ENCODE results near the gene MSRB3. TPM values are rescaled to one million over a fixed set of nuclear protein-coding genes. Genes with fewer than 3 reads are reported as not detected.
"Not testable (repeated sequence)": the region's sequence is repeated elsewhere in the genome, so short reads cannot be mapped to it uniquely, and the experiment has no call there.

MSRB3 gene
- polyA plus RNA-seq, 1 of the 3 experiments (the other 2 are of a cell fraction), result 24.3 TPM

DNA sequence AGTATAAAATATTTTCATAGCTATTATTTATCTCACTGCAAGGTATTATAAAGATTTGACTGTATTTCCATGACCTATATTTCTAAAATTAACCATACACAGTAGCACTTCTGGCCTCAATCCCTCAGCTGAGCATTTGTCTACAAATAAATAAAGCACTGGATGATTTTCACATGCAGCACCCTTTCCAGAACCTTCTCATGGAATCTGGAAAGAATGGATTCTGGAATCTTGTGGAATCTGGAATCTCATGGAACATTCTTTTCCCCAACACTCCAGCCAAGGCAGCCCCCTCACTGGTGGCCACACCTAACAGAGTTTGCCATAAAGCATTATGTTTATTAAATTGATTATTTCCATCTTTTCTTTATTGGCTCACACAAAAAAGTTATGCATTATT is 199.2 kb downstream of the MSRB3 start:
- Histone ChIP-seq H2AFZ (ENCODE audit: low read depth) (no peak overlapping the region), H3K79me2 (ENCODE audit: insufficient read depth) (no peaks in the 10 kb centered on the region), H3K36me3 (replicated peaks in 1 of 2; ENCODE audit: control insufficient read depth in 1 of 2, insufficient read depth in 2 of 2, low read length in 1 of 2) (peaks cover 0 to 2% of the 10 kb centered on the region in 2 experiments), H3K9me2 (no peaks in the 10 kb centered on the region), H3F3A (replicated peaks; ENCODE audit: insufficient read depth) (peaks cover 6% of the 10 kb centered on the region), H3K27ac (ENCODE audit: low read depth in 2 of 2, low read length in 1 of 2) (no peak overlapping the region), H3K9me3 (no peaks in the 10 kb centered on the region), H3K9ac (no peak overlapping the region), H3K4me2 (no peak overlapping the region), H4K20me1 (ENCODE audit: insufficient read depth) (no peaks in the 10 kb centered on the region), H3K4me1 (ENCODE audit: control insufficient read depth in 1 of 2, insufficient read depth in 2 of 2, low read depth in 1 of 2, low read length in 1 of 2) (peaks cover 0 to 8% of the 10 kb centered on the region in 2 experiments; a peak in 1 of 4 replicates), H3K4me3 (ENCODE audit: low read depth in 2 of 2, low read length in 1 of 2) (no peak overlapping the region), H3K27me3 (ENCODE audit: insufficient read depth) (no peaks in the 10 kb centered on the region)
- POLR2A ChIA-PET, result no interaction called here
- TF ChIP-seq, protein P1, sequence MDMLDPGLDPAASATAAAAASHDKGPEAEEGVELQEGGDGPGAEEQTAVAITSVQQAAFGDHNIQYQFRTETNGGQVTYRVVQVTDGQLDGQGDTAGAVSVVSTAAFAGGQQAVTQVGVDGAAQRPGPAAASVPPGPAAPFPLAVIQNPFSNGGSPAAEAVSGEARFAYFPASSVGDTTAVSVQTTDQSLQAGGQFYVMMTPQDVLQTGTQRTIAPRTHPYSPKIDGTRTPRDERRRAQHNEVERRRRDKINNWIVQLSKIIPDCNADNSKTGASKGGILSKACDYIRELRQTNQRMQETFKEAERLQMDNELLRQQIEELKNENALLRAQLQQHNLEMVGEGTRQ (IDR thresholded peaks at IDR 0.05; ENCODE audit: borderline replicate concordance, low read depth, low read length), result no peak
- TF ChIP-seq CHD2 (IDR thresholded peaks at IDR 0.05; ENCODE audit: low read length, partially characterized antibody) (no peak), EP300 (IDR thresholded peaks at IDR 0.05; ENCODE audit: borderline replicate concordance in 1 of 2, low read depth in 1 of 2, low read length in 1 of 2) (no peak), RFX5 (IDR thresholded peaks at IDR 0.05; ENCODE audit: low read length) (no peak), YY1 (IDR thresholded peaks at IDR 0.05; ENCODE audit: low read depth) (no peak), SIN3A (IDR thresholded peaks at IDR 0.05; ENCODE audit: borderline replicate concordance, low read depth, low read length) (no peak), GABPA (IDR thresholded peaks at IDR 0.05; ENCODE audit: low read depth) (no peak), FOSL2 (IDR thresholded peaks at IDR 0.05; ENCODE audit: borderline replicate concordance, low read depth) (no peak), NRF1 (IDR thresholded peaks at IDR 0.05; ENCODE audit: low read depth, low read length) (no peak), JUND (IDR thresholded peaks at IDR 0.05) (no peak), ELF1 (IDR thresholded peaks at IDR 0.05) (no peak), TCF12 (IDR thresholded peaks at IDR 0.05) (no peak), MXI1 (IDR thresholded peaks at IDR 0.05; ENCODE audit: low read depth, low read length) (no peak), FOXM1 (IDR thresholded peaks at IDR 0.05; ENCODE audit: low read depth) (no peak), EZH2phosphoT487 (IDR thresholded peaks at IDR 0.05; ENCODE audit: borderline replicate concordance, low read depth) (no peak)
- TF ChIP-seq, protein P2, sequence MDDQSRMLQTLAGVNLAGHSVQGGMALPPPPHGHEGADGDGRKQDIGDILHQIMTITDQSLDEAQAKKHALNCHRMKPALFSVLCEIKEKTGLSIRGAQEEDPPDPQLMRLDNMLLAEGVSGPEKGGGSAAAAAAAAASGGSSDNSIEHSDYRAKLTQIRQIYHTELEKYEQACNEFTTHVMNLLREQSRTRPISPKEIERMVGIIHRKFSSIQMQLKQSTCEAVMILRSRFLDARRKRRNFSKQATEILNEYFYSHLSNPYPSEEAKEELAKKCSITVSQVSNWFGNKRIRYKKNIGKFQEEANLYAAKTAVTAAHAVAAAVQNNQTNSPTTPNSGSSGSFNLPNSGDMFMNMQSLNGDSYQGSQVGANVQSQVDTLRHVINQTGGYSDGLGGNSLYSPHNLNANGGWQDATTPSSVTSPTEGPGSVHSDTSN (IDR thresholded peaks at IDR 0.05), result no peak
- TF ChIP-seq, protein P3, sequence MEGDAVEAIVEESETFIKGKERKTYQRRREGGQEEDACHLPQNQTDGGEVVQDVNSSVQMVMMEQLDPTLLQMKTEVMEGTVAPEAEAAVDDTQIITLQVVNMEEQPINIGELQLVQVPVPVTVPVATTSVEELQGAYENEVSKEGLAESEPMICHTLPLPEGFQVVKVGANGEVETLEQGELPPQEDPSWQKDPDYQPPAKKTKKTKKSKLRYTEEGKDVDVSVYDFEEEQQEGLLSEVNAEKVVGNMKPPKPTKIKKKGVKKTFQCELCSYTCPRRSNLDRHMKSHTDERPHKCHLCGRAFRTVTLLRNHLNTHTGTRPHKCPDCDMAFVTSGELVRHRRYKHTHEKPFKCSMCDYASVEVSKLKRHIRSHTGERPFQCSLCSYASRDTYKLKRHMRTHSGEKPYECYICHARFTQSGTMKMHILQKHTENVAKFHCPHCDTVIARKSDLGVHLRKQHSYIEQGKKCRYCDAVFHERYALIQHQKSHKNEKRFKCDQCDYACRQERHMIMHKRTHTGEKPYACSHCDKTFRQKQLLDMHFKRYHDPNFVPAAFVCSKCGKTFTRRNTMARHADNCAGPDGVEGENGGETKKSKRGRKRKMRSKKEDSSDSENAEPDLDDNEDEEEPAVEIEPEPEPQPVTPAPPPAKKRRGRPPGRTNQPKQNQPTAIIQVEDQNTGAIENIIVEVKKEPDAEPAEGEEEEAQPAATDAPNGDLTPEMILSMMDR (IDR thresholded peaks at IDR 0.05), result no peak
- TF ChIP-seq, protein P4, sequence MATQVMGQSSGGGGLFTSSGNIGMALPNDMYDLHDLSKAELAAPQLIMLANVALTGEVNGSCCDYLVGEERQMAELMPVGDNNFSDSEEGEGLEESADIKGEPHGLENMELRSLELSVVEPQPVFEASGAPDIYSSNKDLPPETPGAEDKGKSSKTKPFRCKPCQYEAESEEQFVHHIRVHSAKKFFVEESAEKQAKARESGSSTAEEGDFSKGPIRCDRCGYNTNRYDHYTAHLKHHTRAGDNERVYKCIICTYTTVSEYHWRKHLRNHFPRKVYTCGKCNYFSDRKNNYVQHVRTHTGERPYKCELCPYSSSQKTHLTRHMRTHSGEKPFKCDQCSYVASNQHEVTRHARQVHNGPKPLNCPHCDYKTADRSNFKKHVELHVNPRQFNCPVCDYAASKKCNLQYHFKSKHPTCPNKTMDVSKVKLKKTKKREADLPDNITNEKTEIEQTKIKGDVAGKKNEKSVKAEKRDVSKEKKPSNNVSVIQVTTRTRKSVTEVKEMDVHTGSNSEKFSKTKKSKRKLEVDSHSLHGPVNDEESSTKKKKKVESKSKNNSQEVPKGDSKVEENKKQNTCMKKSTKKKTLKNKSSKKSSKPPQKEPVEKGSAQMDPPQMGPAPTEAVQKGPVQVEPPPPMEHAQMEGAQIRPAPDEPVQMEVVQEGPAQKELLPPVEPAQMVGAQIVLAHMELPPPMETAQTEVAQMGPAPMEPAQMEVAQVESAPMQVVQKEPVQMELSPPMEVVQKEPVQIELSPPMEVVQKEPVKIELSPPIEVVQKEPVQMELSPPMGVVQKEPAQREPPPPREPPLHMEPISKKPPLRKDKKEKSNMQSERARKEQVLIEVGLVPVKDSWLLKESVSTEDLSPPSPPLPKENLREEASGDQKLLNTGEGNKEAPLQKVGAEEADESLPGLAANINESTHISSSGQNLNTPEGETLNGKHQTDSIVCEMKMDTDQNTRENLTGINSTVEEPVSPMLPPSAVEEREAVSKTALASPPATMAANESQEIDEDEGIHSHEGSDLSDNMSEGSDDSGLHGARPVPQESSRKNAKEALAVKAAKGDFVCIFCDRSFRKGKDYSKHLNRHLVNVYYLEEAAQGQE (IDR thresholded peaks at IDR 0.05; ENCODE audit: low read depth, low read length), result no peak
- TF ChIP-seq, protein P5, sequence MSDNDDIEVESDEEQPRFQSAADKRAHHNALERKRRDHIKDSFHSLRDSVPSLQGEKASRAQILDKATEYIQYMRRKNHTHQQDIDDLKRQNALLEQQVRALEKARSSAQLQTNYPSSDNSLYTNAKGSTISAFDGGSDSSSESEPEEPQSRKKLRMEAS (IDR thresholded peaks at IDR 0.05; ENCODE audit: low read depth), result no peak
- DNase-seq, result no peak
- CTCF ChIA-PET, result interaction anchor here (0.6 kb wide), 1 partner anchor 660 kb away, joined by 3 read pairs; no protein-coding TSS in a partner anchor

DNA sequence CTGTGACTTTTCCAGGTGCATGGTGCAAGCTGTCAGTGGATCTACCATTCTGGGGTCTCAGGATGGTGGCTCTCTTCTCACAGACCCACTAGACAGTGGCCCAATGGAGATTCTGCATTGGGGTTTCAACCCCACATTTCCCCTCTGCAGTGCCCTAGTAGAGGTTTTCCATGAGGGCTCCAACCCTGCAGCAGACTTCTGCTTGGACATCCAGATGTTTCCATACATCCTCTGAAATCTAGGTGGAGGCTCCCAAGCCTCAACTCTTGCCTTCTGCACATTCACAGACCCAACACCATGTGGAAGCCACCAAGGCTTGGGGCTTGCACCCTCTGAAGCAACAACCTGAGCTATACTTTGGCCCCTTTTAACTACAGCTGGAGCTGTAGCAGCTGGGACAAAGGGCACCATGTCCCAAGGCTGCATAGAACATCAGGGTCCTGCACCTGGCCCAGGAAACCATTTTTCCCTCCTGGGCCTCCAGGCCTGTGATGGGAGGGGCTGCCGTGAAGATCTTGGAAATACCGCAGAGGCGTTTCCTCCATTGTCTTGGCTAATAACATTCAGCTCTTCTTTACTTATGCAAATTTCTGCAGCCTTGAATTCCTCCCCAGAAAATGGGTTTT is 205.5 kb downstream of the MSRB3 start:
- not testable (repeated sequence) for H3K27ac ChIP-seq (ENCODE audit: low read depth in 2 of 2, low read length in 1 of 2)

More for the DNA sequence above, 205.5 kb downstream of the MSRB3 start:
- H3K4me3 ChIP-seq (ENCODE audit: low read depth in 2 of 2, low read length in 1 of 2); H3K9ac ChIP-seq; H4K20me1 ChIP-seq (ENCODE audit: insufficient read depth); H3F3A ChIP-seq (replicated peaks; ENCODE audit: insufficient read depth); POLR2A ChIA-PET; H3K4me1 ChIP-seq (ENCODE audit: control insufficient read depth in 1 of 2, insufficient read depth in 2 of 2, low read depth in 1 of 2, low read length in 1 of 2); DNase-seq; H2AFZ ChIP-seq (ENCODE audit: low read depth); H3K9me3 ChIP-seq; H3K27me3 ChIP-seq (ENCODE audit: insufficient read depth); H3K4me2 ChIP-seq; H3K79me2 ChIP-seq (ENCODE audit: insufficient read depth); H3K9me2 ChIP-seq: not testable (repeated sequence)
- H3K36me3 ChIP-seq (replicated peaks in 1 of 2; ENCODE audit: control insufficient read depth in 1 of 2, insufficient read depth in 2 of 2, low read length in 1 of 2), result peaks cover 0 to 18% of the 10 kb centered on the region in 2 experiments
- WGBS (ENCODE audit: low lambda C conversion rate), result 55% methylated on average over 3 of the region's 3 CpGs
- CTCF ChIA-PET, result interaction anchor here (0.6 kb wide), 1 partner anchor 61 kb away, joined by 3 read pairs; no protein-coding TSS in a partner anchor
